Stomach (tissue), 9 donors: ENCODE data around the gene PATE4. TPM values are rescaled to one million over a fixed set of nuclear protein-coding genes. Genes with fewer than 3 reads are reported as not detected.

Source experiments
- DNase-seq, 2 donors: peaks; one replicate each; pipeline versions ENCODE4 v3.0.0 to v3.0.0-alpha.2; 2013 to 2019
- H3K27ac ChIP-seq, 5 donors: fragments of 200-600 bp in 4 of 5; sonication (generic) in 4 of 5; one replicate each; pipeline ENCODE4 v1.5.1; 2013 to 2019; ENCODE audit warnings: mild to moderate bottlenecking in 1 of 5, moderate library complexity in 1 of 5
- H3K27me3 ChIP-seq, 3 donors: fragments of 200-600 bp; sonication (generic); one replicate each; pipeline ENCODE4 v1.5.1; 2017 to 2019; ENCODE audit warnings: mixed run types in 1 of 3
- H3K36me3 ChIP-seq, 4 donors: fragments of 200-600 bp; sonication (generic); 1 replicate in 3 of 4; 2 replicates in 1 of 4; pipeline ENCODE4 v1.5.1; 2016 to 2019
- H3K4me1 ChIP-seq, 4 donors: fragments of 200-600 bp; sonication (generic); one replicate each; pipeline ENCODE4 v1.5.1; 2016 to 2019
- H3K4me3 ChIP-seq, 4 donors: fragments of 200-600 bp; sonication (generic) in 3 of 4; one replicate each; pipeline ENCODE4 v1.5.1; 2016 to 2019; ENCODE audit warnings: mild to moderate bottlenecking in 1 of 4
- H3K9me3 ChIP-seq, 4 donors: fragments of 200-600 bp; sonication (generic); one replicate each; pipeline ENCODE4 v1.5.1; 2016 to 2019
- CTCF ChIP-seq, 7 experiments: fragments of 450-650 bp in 4 of 7; fragments of 200-600 bp in 3 of 7; sonication (generic) in 3 of 7; IDR thresholded peaks; one replicate each; pipeline ENCODE4 v1.5.1; 2016 to 2019; ENCODE audit warnings: antibody characterized with exemption in 7 of 7, control low read depth in 2 of 7, mild to moderate bottlenecking in 1 of 7
- EP300 ChIP-seq: sonication (generic); formaldehyde crosslinking; IDR thresholded peaks from one replicate; pipeline ENCODE4 v1.6.1; 2017; ENCODE audit warnings: antibody characterized with exemption
- POLR2A ChIP-seq, 4 donors: fragments of 450-650 bp; IDR thresholded peaks; one replicate each; pipeline ENCODE4 v1.6.1; 2016; ENCODE audit warnings: antibody characterized with exemption in 4 of 4, control low read depth in 2 of 4, mild to moderate bottlenecking in 1 of 4, moderate library complexity in 1 of 4
- POLR2AphosphoS5 ChIP-seq, 3 donors: sonication (generic); formaldehyde crosslinking; IDR thresholded peaks; one replicate each; pipeline ENCODE4 v1.6.1; 2016; ENCODE audit warnings: antibody characterized with exemption in 3 of 3
- WGBS, 5 donors: extraction: QIAGEN DNeasy Blood & Tissue Kit in 3 of 5; methylation state at CpG; one replicate each; pipeline versions ENCODE4 v1.1.5 to v1.1.7; 2013 to 2018; 5-methylcytosine and 5-hydroxymethylcytosine counted together
- intact Hi-C: fragments of 100-400 bp; cut with DNase I; formaldehyde crosslinking; loops from one replicate; pipeline ENCODE4 v1.15.1; 2023; ENCODE audit warnings: low total_unique reads
- polyA plus RNA-seq, 3 donors: library from polyadenylated mRNA; stranded (reverse); fragments of 200-250 nt; gene quantifications; one replicate each; pipeline ENCODE4 v1.2.3, GENCODE V29; 2013
- total RNA-seq, 5 donors: library from RNA; depleted of rRNA; stranded (reverse); fragments of >200 nt; gene quantifications; one replicate each; pipeline versions ENCODE4 v1.1.0 to v1.2.3, GENCODE V29; 2014 to 2016
- donor health status: healthy with polysubstance abuse.
- donor health status: Bipolar disorder and iron deficiency.
- donor health status: healthy.

PATE4 gene
- total and polyA plus RNA-seq, 8 donors, result not detected

GRCh38 chr11:125874556-125875124, 41.5 kb downstream of the PATE4 start:
- Histone ChIP-seq H3K4me1 (peaks cover 0 to 6% (median 0%) of the 10 kb centered on the region in 4 donors), H3K36me3 (no peaks in the 10 kb centered on the region), H3K27me3 (no peaks in the 10 kb centered on the region), H3K4me3 (no peak overlapping the region), H3K27ac (no peak overlapping the region), H3K9me3 (peaks cover 0 to 8% (median 0%) of the 10 kb centered on the region in 4 donors)
- DNase-seq, result peak; percentile 48 to 88
- intact Hi-C loops, result loop anchor here (5.0 kb wide), 1 partner anchor 252 kb away; no protein-coding TSS in a partner anchor
- 10 to 13% (median 10%) methylated on average over 8 of the region's 8 CpGs for WGBS, 5 donors
- TF ChIP-seq EP300 (no peak), POLR2A (IDR thresholded peaks at IDR 0.05) (no peak), POLR2AphosphoS5 (IDR thresholded peaks at IDR 0.05) (no peak), CTCF (IDR thresholded peaks at IDR 0.05) (peak in 5 of 7 experiments; percentile 55 to 79 (median 66))

- intact Hi-C loops, result no loop called here
- Histone ChIP-seq H3K27me3 (no peaks in the 10 kb centered on the region), H3K27ac (no peak overlapping the region), H3K4me1 (no peaks in the 10 kb centered on the region), H3K4me3 (no peak overlapping the region), H3K9me3 (no peaks in the 10 kb centered on the region), H3K36me3 (no peaks in the 10 kb centered on the region)
- WGBS, 5 donors, result 71 to 89% (median 79%) methylated on average over 1 of the region's 1 CpG
- no peak for DNase-seq
- TF ChIP-seq EP300 (no peak), CTCF (IDR thresholded peaks at IDR 0.05) (no peak), POLR2A (IDR thresholded peaks at IDR 0.05) (no peak), POLR2AphosphoS5 (IDR thresholded peaks at IDR 0.05) (no peak)
Observed at GRCh38 chr11:125881291-125881690, 48.2 kb downstream of the PATE4 start.

GRCh38 chr11:125883375-125883774, 50.3 kb downstream of the PATE4 start:
- H3K9me3 ChIP-seq, result no peaks in the 10 kb centered on the region
- peaks cover 0 to 11% (median 8%) of the 10 kb centered on the region in 4 donors for H3K4me1 ChIP-seq
- no peak overlapping the region for H3K4me3 ChIP-seq
- peak overlapping the region in 1 of 5 donors; percentile 11 for H3K27ac ChIP-seq
- H3K36me3 ChIP-seq, result no peaks in the 10 kb centered on the region
- WGBS, 5 donors, result 47 to 64% (median 53%) methylated on average over 8 of the region's 8 CpGs
- DNase-seq, result peak; percentile 18 to 52
- TF ChIP-seq POLR2AphosphoS5 (IDR thresholded peaks at IDR 0.05), result peak in 1 of 3 donors; percentile 28
- TF ChIP-seq POLR2A (IDR thresholded peaks at IDR 0.05), result no peak
- H3K27me3 ChIP-seq, result no peaks in the 10 kb centered on the region
- intact Hi-C loops, result no loop called here

- Histone ChIP-seq H3K27me3 (no peaks in the 10 kb centered on the region), H3K9me3 (no peaks in the 10 kb centered on the region), H3K27ac (peak overlapping the region; percentile 37 to 98 (median 95)), H3K36me3 (peaks cover 0 to 4% (median 0%) of the 10 kb centered on the region in 4 donors), H3K4me1 (peaks cover 3 to 44% (median 30%) of the 10 kb centered on the region in 4 donors), H3K4me3 (peak overlapping the region; percentile 74 to 89 (median 78))
- TF ChIP-seq CTCF (IDR thresholded peaks at IDR 0.05) (no peak), POLR2A (IDR thresholded peaks at IDR 0.05) (no peak), EP300 (no peak), POLR2AphosphoS5 (IDR thresholded peaks at IDR 0.05) (no peak)
- DNase-seq, result peak in 1 of 2 donors; percentile 62
- intact Hi-C loops, result no loop called here
- whole genome bisulfite sequencing, 5 donors, result 20 to 39% (median 33%) methylated on average over 11 to 24 of the region's 24 CpGs
Observed at GRCh38 chr11:125886997-125887372, 53.9 kb downstream of the PATE4 start.
